Stimulated activated CD4-positive, alpha-beta T cell treated with anti-CD3 and anti-CD28 coated beads, Interleukin-4, amount 100 ng/mL, for 48 hours (primary cell): ENCODE data around the gene DESI2.
A peak's percentile ranks its signal among the peaks of the same experiment; 100 is the strongest.
"Not testable (repeated sequence)": the region's sequence is repeated elsewhere in the genome, so short reads cannot be mapped to it uniquely, and the experiment has no call there.

Experiments
- DNase-seq, 2 donors: peaks; one replicate each; pipeline ENCODE4 v3.0.0-alpha.2; 2020; ENCODE audit warnings: low read depth in 2 of 2

DESI2 gene

DNA sequence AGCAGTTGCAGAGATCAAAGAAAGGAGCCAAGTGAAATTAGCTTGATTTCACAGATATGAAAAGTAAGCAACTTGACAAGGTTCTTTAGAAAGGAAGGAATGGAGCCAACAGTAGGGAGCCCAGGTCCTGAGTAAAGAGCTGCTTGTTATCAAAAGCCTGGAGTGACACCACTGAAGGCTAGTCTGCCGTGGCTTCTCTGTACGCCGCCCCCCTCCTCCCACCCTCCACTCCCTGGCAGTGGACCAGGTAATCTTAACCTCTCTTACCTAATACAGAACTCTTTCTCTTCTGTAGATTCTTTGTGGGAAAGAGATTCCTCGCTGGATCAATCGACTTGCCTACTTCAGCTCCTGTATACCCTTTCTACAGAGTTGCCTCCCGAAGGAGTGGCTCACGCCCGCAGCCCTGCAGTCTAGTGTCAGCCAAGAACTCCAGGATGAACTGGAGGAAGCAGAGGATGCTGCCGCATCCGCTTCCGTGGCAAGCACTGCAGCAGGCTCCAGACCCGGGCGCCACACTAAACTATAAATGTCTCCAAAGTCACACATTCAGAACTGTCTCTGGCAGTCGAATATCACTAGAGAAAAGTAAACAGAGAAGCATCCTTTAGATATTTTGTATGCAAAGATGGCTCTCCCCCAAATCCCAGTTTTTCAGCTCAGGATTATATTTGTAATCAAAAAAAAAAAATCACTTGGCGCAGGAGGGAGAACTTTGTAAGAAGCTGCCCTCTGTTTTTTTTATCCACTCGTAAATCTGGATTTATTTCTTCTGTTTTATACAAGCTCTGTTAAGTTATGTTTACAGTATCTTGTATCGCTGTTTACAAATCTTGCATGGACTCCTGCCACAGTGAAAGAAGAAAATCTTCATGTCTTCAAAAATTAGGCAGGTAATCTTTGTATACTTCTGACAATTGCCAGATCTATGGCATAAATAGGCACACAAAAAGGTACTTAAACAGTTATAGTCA lies 52.6 kb downstream of the DESI2 start:
- no peak for DNase-seq

DNA sequence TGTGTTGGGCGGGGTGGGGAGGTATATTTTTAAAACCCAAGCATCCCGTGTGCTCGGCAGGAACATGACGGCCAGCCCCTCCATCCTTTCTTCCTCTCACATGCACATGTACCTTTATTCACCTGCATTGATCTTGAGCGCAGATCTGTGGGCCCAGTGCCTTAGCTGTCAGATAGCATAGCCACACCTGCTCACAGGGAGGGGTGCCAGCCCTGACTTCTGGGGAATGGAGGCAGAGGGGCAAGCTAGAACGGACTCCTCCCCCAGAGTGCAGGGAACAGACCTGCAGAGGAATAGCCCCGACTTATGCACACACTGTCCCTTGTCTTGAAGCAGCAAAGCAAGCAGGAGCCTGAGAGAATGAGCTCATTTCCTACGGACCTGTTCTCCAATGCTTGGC lies 56.1 kb downstream of the DESI2 start:
- DNase-seq, result no peak

DNA sequence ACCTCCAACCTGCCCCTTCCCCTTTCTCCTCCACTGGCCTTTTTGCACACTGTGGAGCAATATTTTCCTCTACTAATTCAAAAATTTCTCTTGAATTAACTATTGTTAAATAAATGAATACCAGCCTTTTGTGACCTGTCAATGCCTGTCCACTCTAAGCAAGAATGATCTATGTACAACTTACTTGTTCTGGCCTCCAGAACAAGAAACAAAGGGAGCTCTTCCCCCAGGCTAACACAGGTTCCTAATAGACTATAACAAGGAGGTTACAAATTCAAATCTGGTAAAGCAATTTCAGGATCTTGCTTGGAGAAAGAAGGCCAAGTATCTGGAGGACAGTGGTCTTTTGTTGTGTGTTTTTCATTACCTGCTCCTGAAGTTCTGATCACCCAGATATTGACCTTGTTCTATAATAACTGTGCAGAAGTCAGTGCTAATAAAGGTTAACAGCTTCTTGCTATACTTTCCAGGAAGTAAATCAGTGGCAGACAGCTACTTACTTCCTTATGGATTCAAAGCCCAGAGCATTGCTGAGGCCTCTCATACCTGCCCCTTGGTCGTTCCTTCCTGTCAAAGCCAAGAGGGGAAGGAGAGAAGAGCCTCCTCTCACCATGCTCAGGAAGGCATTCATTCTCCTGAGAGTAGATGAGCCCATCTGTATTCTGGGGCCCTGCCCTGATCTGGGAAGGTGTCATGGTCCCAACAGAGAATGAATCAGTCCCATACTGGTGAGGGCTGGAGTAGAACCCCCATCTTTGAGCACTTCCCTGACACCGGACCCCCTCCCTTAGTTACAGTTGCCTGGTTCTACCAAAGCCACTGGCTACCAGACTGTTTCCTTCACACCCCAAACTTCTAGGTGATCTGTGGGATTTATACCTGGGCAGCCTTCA lies 56.8 kb downstream of the DESI2 start:
- DNase-seq, result no peak

DNA sequence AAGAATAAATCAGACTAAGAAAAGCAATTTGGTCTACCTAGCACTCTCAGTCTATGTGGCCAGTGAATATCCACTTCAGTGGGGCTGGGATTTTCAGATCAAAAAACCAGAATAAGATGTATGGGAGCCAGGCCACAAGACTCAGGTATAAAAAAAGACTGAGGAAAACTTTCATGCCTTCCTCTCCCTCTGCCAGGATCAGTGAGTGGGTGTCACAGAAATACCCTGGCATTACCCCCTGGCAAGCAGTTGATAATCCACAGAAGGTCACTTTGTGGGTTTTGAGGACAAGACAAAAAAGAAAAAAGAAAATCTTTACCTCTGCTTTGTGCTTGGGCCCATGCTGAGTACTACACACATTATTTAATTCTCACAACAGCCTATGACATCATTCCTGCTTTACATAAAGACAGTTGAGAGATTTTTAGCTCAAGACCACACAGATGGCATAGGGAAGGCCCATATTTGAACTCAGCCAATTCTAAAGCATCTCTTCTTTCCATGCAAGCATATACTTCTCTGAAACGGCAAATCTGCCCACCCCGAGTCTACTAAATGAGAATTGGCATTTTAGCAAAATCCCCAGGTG lies 57.6 kb downstream of the DESI2 start:
- DNase-seq, result no peak

DNA sequence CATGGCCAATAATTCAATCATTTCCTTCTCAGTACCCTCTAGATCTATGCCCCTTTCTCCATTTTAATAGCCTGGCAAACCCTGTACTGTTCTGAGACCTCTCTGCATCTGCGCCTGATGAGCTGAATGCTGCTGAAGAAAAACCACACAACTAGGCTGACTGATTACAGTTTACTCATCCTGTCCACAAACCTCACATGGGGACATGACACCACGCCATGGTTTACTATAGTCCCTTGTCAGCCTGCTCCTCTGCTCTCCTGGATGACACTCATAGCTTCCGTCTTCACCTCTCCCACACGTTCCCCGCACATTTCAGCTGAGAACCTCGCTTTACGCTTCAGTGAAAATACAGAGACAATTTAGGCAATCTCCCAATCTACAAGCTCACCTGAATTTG lies 59.7 kb downstream of the DESI2 start:
- peak in 1 of 2 donors; percentile 23 for DNase-seq

DNA sequence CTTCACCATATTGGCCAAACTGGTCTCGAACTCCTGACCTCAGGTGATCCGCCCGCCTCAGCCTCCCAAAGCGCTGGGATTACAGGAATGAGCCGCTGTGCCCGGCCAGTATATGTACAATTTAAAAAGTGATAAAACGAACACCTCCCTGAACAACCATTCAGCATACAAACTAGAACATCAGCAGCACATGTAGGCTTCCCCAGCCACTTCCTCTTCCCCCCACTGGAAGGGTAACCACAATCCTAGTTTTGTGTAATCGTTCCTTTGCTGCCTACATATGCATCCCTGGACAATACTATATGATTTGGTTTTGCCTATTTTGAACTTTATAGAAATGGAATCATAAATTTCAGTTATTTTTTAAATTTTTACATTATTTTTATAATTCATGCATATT lies 60.4 kb downstream of the DESI2 start:
- no peak for DNase-seq

DNA sequence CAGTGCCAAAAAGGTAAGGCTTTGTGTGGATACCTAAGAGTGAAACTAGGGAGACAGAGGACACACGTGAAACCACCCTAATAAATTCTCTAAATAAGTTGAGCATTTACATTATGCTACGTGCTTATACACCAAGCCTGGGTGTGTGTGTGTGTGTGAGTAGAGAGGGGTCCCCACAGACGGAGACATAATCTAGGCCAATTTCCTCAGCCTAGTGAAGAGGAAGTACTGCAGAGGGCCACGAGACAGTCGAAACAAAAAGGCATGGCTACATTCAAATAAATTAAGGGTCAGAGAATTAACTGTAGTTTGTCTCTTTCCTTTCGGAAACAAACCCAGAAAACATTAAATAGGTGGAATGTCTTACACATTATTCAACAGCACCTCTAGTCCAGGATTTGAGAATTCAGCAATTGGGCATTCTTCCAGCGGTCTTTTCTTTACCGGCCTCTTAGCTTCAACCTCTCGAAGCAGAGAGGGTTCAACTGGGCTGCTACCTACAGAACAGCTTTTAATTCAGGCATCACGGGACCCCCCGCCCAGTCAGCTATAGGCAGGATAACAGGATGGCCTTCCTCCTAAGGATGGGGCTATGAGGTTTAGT lies 75.0 kb downstream of the DESI2 start:
- DNase-seq, result no peak

DNA sequence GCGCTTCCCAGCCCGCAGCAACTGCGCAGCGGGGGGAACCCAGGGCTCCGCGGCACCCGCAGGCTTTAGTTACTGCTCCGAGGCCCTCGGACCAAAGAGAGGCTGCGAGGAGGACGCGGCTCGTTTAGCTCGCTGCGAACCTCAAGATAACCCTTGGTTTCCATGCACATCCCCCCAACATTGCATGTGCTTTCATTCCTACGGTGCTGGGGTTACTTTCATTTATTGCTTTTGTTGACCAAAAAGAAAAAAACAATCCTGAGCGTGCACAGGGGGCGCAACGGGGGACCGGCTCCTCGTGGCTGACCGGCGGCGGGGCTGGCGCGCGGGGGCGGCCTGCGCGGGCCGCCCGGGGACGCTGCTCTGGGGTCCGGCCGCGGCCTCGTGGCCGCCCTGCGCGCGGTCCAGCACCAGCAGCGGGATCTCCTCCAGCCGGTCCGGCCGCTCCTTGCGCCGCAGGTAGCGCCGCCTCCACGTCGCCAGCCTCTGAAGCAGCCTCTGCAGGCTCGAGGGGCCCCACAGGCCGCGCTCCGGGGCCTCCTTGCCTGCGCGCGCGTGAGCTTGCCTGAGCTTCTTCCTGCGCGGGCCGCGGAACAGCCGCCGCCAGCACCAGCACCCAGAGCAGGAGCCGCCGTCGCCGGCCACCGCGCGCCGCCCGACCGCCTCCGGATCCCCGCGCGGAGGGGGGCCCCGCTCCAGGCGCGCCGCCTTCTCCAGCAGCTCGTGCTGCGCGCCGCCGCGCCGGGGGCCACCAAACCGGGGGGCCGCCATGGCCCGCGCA lies 77.4 kb downstream of the DESI2 start:
- peak; percentile 18 to 24 for DNase-seq

DNA sequence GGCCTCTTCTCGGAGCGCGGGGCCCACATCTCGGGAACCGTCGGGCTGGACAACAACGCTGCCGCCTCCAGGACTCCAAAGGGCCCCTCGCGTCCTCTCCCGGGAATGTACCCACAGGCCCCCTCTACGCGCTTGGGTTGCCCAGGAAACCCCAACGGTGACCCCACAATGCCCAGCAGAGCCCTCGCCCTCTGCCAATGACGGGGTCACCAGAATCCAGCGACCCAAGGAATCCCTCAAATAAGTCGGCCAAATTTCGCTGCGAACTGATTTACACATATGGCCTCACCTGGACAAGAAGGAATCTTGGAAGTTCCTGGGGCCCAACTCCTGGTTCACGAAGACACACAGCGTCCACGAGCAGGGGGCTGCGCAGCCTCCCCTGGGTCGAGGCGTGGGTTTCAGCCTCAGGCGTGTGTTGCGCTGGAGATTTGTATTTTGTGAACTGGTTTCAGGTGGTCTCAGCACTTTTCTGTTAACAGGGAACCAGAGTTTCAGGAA lies 78.1 kb downstream of the DESI2 start:
- DNase-seq, result no peak

DNA sequence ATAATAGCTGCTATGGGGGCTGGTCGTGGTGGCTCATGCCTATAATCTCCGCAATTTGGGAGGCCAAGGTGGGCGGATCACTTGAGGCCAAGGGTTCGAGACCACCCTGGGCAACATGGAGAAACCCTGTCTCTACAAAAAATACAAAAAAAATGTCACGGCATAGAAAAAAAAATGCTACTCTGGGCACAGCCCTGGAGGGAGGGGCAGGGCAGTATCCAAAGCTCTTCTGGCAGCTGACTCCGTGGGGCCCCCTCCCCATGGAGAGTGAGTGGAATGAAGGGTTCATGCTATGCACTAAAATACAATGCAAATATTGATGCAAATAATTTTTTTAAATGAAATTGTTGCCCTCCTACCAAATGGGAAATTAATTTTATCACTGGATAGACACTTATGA lies 78.7 kb downstream of the DESI2 start:
- no peak for DNase-seq

DNA sequence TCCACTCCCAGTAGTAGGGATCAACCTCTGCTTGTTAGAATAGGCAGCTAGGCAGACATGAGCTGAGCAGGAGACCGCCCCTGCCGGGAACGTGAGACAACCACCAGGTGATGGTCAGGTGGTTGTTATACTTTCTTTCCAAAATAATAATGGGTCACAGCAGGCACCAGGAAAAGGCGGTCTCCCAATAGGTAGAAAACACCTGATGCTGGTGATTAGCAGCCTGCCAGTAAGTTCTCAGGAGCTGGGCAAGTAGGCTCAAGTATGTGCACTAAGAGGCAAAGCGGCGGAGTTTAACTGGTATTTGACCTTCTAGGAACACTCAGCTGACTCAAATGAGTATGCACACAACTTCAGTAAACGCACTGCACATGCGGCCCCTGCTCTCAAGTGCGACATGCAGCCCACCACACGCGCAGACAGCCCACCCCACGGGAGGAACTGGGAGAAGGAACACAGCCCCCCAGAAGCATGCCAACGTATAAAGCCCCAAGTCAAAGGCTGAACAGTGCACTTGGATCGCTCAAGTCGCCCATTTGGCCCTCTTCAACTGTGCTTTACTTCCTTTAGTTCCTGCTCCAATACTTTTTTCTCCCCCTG lies 80.0 kb downstream of the DESI2 start:
- DNase-seq, result no peak

DNA sequence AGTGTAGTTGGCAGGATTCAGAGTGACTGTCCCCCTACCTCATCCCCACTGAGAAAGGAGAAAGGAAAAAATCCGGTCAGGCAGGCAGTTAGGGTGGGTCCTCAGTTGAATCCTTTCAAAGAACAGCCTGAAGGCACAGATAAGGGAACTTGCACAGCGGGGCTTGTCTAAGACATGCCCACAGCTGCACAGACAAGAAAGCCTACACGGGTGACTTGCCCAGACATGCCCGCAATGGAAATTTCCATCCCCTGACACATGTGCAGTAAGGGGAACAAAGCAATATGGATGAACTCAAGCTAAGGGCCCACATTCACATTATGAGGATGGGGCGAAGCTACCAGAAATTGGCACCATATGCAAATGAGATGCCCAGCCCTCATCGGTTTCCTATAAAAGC lies 82.5 kb downstream of the DESI2 start:
- DNase-seq, result no peak

DNA sequence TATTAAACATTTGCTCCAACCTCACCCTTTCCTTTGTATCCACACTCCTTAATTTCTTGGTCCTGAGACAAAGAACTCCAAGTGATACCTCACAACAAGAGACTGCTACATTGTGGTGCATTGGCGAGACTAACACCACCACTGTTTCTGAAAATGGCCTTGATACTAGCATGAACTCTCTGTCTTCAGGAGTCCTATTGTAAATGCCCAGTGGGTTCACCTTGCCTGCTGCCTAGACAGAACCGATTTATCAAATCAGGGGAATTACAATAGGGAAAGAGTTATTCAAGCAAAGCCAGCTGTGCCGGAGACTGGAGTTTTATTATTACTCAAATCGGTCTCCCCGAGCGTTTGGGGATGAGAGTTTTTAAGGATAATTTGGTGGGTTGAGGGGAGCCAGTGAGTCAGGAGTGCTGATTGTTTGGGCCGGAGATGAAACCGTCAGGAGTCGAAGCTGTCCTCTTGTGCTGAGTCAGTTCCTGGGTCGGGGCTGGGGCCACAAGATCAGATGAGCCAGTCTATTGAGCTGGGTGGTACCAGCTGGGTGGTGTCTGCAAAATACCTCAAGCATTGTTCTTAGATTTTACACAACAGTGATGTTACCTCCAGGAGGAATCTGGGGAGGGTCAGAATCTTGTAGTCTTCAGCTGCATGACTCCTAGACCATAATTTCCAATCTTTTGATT lies 83.1 kb downstream of the DESI2 start:
- no peak for DNase-seq

DNA sequence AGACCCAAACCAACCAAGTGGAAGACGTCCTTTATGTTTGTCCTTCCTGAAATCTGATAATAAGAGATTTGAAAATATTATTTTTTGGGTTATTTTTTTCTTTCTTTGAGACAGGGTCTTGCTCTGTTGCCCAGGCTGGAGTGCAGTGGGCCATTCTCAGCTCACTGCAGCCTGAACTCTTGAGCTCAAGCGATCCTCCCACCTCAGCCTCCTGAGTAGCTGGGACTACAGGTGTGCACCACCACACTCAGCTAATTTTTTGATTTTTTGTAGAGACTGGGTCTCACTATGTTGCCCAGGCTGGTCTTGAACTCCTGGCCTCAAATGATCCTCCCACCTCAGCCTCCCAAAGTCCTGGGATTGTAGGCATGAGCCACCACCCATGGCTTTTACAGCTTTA lies 86.2 kb downstream of the DESI2 start:
- not testable (repeated sequence) for DNase-seq

DNA sequence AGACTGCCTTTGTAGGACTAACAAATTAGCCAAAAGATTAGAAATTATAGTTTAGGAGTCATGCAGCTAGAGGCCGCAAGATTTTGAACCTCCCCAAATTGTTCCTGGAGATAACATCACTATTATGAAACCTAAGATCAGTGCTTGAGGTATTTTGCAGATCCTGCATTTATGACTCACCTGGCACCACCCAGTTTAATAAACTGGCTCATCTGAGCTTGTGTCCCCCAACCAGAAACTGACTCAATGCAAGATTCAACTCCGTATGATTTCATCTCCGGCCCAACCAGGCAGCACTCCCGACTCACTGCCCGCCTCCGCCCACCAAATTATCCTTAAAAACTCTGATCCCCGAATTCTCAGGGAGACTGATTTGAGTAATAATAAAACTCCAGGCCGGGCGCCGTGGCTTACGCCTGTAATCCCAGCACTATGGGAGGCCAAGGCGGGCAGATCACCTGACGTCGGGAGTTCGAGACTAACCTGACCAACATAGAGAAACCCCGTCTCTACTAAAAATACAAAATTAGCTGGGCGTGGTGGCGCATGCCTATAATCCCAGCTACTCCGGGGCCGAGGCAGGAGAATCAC lies 87.2 kb downstream of the DESI2 start:
- DNase-seq, result not testable (repeated sequence)

DNA sequence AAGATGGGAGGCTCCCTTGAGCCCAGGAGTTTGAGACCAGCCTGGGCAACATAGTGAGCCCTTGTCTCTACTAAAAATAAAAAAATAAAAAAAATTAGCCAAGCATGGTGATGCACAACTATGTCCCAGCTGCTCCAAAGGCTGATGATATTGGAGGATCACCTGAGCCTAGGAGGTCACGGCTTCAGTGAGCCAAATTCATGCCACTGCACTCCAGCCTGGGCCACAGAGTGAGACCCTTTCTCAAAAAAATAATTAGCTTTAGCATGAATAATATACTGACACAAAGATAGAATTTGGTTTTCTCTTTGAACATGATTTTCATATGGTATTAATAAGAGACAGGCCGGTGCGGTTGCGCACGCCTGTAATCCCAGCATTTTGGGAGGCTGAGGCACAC lies 88.8 kb downstream of the DESI2 start:
- no peak for DNase-seq

DNA sequence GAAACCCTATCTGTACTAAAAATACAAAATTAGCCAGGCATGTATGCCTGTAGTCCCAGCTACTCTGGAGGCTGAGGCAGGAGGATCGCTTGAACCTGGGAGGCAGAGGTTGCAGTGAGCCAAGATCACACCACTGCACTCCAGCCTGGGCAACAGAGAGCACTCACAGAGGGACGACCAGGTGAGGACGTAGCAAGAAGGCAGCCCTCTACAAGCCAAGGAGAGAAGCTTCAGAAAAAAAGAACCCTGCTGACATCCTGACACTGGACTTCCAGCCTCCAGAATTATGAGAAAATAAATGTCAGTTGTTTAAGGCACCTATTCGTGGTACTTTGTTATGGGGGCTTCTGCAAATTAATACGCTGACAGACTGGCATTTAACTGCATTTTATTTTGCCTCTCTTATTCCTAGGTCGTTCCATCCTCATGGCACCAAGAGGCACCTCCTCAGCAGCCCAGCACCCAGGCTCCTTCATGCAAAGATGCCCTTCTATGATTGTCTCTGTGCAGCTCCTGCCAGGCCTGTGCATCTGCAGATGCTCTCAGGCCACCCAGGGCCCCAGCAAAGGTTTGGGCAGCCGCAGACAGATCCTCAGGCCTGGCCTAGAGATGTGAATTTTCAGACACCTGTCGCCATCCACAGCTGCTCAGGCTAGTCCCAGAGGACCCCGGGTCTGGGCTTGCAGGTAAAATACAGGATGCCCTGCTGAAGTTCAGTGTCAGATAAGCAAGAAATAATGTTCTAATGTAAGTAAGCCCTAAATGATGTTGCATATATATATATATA lies 96.5 kb downstream of the DESI2 start:
- DNase-seq, result no peak

DNA sequence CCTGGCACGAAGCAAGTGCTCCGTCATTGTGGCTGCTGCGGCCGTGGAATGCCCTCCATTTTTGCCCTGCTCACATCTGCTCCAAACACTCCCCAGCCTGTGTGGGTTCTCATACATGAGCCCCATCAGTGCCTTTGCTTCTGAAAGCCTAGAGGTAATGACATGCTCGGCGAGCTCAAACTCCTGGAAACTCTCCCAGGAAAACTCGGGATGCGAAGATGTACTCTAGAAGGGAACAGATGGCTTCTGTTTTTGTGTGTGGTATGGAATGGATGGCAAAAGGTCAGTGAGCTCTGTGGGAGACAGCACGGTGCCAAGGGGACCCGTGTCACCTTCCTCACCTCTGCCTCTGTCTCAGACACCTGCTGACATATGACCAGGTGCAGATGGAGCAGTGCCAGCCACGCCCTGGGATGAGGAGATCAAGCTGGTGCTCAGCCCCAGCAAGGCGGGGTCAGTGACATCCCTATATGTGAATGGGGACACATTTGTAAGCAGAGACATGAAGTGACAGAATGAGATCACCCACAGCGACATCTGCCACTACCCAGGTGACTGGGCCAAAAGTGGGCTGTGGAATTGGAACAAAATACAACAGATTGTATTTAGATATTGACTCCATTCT lies 98.5 kb downstream of the DESI2 start:
- DNase-seq, result no peak
